PFSK-1 (cell line): ENCODE data around the gene TOX2.

Source experiments
- FOXP2 ChIP-seq: optimal IDR thresholded peaks from 2 replicates; pipeline ENCODE3; 2011; ENCODE audit warnings: borderline replicate concordance, control low read depth, inconsistent platforms; ENCODE audit not compliant: insufficient read depth; ENCODE audit errors: extremely low read length, extremely low read depth
- POLR2AphosphoS5 ChIP-seq: IDR thresholded peaks from 2 replicates; pipeline ENCODE4 v1.6.1; 2012; ENCODE audit warnings: low read depth, mild to moderate bottlenecking, control low read depth, low read length, moderate library complexity
- REST ChIP-seq, 2 experiments: IDR thresholded peaks; 2 replicates each; pipeline versions ENCODE4 v1.6.1 to v1.8.0; 2011 to 2012; ENCODE audit warnings: low read depth in 2 of 2, low read length in 2 of 2, control low read depth in 1 of 2, inconsistent platforms in 1 of 2, mild to moderate bottlenecking in 1 of 2, moderate library complexity in 1 of 2; ENCODE audit not compliant: insufficient read depth in 1 of 2
- SIN3A ChIP-seq: IDR thresholded peaks from 2 replicates; pipeline ENCODE4 v1.6.1; 2012; ENCODE audit warnings: mild to moderate bottlenecking, low read length, moderate library complexity, borderline replicate concordance; ENCODE audit not compliant: insufficient read depth
- TAF1 ChIP-seq: IDR thresholded peaks from 2 replicates; pipeline ENCODE4 v1.6.1; 2012; ENCODE audit warnings: low read length, control low read depth, borderline replicate concordance; ENCODE audit not compliant: insufficient read depth

Gene TOX2

GRCh38 chr20:44064501-44065400 is 150.1 kb downstream of the TOX2 start:
- TF ChIP-seq REST (IDR thresholded peaks at IDR 0.05; ENCODE audit: insufficient read depth in 1 of 2, low read depth in 2 of 2, low read length in 2 of 2) (no peak), FOXP2 (no peak), TAF1 (no peak), SIN3A (no peak), POLR2AphosphoS5 (no peak)

- TF ChIP-seq SIN3A = no peak
- no peak for TF ChIP-seq TAF1
- TF ChIP-seq POLR2AphosphoS5 = no peak
- TF ChIP-seq REST (IDR thresholded peaks at IDR 0.05; ENCODE audit: insufficient read depth in 1 of 2, low read depth in 2 of 2, low read length in 2 of 2) = no peak
- no peak for TF ChIP-seq FOXP2
Observed at GRCh38 chr20:44065401-44066340, 151.0 kb downstream of the TOX2 start.

GRCh38 chr20:44066645-44067606 is 152.3 kb downstream of the TOX2 start:
- TF ChIP-seq FOXP2 = no peak
- TF ChIP-seq REST (IDR thresholded peaks at IDR 0.05; ENCODE audit: insufficient read depth in 1 of 2, low read depth in 2 of 2, low read length in 2 of 2) = no peak
- no peak for TF ChIP-seq POLR2AphosphoS5
- no peak for TF ChIP-seq TAF1
- TF ChIP-seq SIN3A = no peak

GRCh38 chr20:44067650-44068081 is 153.0 kb downstream of the TOX2 start:
- TF ChIP-seq TAF1 = no peak
- no peak for TF ChIP-seq SIN3A
- TF ChIP-seq REST (IDR thresholded peaks at IDR 0.05; ENCODE audit: insufficient read depth in 1 of 2, low read depth in 2 of 2, low read length in 2 of 2) = no peak
- TF ChIP-seq POLR2AphosphoS5 = no peak
- TF ChIP-seq FOXP2 = no peak
